Uterus (tissue), 2 donors: ENCODE measurements around the gene H6PD.

ENCODE experiments used
- POLR2A ChIP-seq, 2 donors: fragments of 450-650 bp; IDR thresholded peaks; one replicate each; pipeline ENCODE4 v1.6.1; 2016; ENCODE audit warnings: antibody characterized with exemption in 2 of 2, mild to moderate bottlenecking in 1 of 2, moderate library complexity in 1 of 2
- TF ChIP-seq, protein P1 (sequence below), 4 experiments: fragments of 200-600 bp in 2 of 4; fragments of 450-650 bp in 2 of 4; sonication (generic) in 2 of 4; IDR thresholded peaks; one replicate each; pipeline ENCODE4 v1.5.1; 2016 to 2019; ENCODE audit warnings: antibody characterized with exemption in 4 of 4, mild to moderate bottlenecking in 2 of 4, moderate library complexity in 1 of 4

DNA sequence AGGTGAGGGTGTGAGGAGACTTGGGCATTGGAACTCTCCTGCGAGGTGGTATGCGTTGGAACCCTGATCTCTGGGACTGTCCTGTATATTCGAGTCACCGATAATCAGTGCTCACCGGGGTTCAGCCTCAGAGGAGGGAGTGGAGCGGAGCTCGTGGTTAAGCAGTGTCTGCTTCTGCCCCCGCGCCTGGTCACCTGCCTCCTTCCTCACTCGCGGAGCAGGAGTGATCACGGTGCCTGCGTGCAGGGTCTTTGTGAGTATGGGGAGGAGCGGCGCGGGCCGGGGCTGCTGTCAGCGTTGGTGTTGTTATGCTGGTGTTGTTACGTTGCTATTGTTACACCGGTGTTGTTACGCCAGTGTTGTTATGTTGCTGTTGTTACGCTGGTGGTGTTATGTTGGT lies 23.3 kb downstream of the H6PD start:
- TF ChIP-seq, protein P1, sequence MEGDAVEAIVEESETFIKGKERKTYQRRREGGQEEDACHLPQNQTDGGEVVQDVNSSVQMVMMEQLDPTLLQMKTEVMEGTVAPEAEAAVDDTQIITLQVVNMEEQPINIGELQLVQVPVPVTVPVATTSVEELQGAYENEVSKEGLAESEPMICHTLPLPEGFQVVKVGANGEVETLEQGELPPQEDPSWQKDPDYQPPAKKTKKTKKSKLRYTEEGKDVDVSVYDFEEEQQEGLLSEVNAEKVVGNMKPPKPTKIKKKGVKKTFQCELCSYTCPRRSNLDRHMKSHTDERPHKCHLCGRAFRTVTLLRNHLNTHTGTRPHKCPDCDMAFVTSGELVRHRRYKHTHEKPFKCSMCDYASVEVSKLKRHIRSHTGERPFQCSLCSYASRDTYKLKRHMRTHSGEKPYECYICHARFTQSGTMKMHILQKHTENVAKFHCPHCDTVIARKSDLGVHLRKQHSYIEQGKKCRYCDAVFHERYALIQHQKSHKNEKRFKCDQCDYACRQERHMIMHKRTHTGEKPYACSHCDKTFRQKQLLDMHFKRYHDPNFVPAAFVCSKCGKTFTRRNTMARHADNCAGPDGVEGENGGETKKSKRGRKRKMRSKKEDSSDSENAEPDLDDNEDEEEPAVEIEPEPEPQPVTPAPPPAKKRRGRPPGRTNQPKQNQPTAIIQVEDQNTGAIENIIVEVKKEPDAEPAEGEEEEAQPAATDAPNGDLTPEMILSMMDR (IDR thresholded peaks at IDR 0.05): no peak
- no peak for TF ChIP-seq POLR2A (IDR thresholded peaks at IDR 0.05)
